GM19468 (cell line): ENCODE results near the gene SRGAP2C.
"Not testable (repeated sequence)": the region's sequence is repeated elsewhere in the genome, so short reads cannot be mapped to it uniquely, and the experiment has no call there.

Source experiments
- ATAC-seq: cut with Tn5 transposase; IDR thresholded peaks from one replicate; pipeline ENCODE4 v1.9.1; 2021; ENCODE audit warnings: mild to moderate bottlenecking, moderate library complexity, moderate number of reproducible peaks; ENCODE audit not compliant: unreplicated experiment; ENCODE audit errors: extremely low read depth

The SRGAP2C gene

DNA sequence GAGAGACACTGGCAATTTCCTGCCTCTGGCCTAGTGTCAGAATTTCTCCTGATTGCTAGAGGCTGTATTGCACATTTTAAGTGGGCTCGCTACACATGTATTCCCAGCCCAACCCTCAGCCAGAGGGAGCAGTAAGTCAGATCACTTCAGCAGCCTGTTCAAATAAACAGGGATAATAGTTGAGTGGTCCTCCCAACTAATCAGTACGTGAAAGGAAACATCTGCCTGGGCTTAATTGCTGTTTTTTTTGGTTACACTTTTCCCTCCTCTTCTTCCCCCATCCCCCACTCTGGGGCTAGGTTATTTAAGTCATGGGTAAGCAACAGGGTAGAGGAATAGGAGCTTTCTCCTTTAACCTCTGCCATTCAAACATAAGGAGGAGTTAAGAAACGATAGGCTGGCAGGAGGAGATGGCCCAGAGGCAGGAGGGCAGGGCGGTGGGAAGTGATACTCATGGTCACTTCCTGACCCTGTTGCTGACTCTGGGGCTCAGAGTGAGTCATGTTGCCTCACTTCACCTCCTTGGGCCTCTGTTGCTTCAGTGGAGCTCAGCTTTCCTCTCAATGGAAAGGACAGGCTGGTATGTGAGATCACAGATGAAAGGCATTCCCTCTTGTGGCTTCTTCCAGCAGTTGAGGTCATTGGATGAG is 177.6 kb downstream of the SRGAP2C start:
- not testable (repeated sequence) for ATAC-seq

DNA sequence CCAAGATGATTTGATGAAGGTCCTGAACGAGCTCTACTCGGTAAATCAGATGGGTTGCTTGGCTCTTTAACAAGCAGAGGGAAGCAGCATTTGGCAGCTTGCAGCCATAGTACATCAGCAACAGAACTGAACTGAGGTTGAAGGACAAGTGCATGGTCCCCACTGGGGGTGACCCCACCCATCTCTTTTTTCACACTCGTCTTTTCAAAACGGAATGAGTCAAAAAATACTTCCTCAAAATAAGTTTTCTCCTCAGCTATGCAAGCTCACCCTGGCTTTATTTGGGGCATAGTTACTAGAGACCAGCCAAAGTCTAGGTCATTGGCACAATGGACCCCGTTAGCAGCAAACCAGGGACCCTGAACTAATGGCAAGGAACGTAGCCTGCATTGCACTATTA is 180.5 kb downstream of the SRGAP2C start:
- not testable (repeated sequence) for ATAC-seq

DNA sequence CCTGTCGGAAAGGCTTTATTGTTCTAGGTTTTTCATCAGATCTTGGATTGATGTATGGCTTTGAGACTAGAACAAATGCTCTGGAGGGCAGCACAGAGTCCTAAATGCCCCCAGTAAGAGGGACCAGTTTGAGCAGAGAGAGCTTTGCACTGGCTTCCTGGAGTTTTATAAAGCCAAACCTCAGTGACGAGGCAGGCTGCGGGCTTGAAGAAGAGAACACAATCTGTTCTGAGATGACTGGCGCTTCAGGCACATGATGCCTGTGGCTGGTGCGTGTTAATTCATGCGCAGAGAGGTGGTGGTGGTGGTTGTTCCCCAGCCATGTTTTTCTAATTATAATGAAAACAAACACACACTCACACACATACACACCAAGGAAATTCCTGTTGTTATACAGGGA is 180.9 kb downstream of the SRGAP2C start:
- not testable (repeated sequence) for ATAC-seq

DNA sequence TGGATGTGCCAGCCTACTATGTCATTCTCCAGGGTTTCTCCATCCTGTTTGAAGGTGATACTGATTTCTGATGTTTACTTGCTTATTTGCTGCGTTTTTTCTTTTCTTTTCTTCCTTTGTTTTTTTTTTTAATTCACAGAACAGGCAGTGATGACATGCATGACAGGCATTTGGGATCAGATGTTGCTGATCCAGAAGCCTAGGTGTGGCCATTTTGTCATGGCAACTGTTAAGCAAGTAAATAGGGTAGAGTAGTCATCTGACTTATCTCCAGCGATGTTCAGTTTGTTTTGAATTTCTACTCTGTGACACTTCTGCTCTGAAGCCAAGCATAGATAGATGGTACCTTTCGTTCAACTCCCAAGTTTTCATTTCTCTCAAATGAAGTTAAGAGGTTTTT is 181.4 kb downstream of the SRGAP2C start:
- ATAC-seq: not testable (repeated sequence)

DNA sequence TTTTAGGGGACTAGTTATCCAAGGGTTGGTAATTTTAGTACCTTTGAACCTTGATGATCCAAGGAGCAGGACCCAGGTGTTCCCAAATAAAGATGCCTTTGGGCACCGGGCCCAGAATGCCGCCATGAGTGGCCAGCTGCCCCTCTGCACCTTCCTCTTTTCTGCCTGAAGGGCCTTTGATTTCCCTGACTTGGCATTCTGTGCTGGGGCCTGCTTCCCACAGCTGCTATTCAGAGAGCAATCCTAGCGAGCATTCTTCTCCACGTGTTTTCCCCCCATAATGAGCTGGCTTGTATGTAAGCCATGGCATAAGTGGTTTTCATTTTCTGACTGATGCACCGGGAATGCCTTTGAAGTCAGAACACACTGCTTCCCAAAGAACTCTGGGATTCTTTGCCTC is 184.1 kb downstream of the SRGAP2C start:
- ATAC-seq: not testable (repeated sequence)

DNA sequence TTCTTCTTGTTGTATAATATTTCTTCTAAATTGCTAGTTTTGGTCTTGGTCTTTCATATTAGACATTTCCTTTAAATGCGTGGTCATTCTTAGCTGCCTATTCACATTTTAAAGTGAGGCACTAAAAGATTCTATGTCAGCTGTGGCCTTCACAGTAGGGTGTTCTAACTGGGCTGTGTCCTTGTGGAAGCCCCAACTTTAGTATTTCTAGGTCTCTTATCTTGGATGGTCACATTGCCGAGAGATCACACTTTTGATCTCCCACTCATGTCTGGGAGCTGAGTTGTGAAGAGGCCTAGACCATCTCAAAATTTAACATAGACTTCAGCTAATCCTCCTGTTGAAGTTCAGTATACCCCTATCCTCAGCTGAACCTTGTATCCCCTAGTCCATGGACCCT is 185.2 kb downstream of the SRGAP2C start:
- ATAC-seq: not testable (repeated sequence)

DNA sequence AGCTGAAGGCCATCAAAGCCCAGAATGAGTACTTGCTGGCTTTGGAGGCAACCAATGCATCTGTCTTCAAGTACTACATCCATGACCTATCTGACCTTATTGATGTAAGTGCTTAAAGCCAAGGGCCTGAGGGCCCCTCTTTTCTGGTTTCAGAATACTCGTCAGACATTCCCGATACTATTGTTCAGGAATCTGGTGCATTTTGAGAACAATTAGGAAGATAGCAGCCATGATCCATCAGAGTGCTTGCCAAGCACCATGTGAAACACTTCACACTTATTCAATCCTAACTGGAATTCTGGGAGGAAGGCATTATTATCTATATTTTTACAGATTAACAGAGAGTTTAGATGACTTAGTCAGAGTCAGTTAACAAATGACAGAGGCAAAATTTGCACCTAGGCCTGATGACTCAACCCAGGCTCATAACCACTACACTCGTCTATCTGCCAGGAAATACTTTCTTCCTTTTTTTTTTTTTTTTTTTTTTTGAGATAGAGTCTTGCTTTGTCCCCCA is 190.1 kb downstream of the SRGAP2C start:
- not testable (repeated sequence) for ATAC-seq

GRCh38 chr1:121376986-121377385 is 192.2 kb downstream of the SRGAP2C start:
- ATAC-seq: not testable (repeated sequence)

GRCh38 chr1:121378757-121379156 is 194.0 kb downstream of the SRGAP2C start:
- not testable (repeated sequence) for ATAC-seq

DNA sequence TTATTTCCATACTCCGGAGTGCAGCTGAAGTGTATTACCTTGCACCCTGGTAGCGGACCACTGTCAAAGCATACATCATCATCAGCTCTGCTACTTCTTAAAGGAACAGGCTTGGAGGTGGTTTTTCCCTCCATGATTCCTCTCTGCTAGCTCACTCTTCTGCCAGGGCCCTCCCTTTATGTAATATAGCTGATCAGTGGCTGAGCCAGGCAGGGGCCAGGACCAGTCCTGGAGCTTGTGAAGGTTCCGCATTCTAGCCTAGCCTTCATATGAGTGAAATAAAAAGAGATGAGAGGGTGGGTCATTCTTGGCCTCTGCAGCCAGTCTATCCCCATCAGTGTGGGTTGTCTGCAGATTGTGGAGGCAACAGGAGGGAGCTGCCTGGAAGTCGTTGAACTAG is 200.0 kb downstream of the SRGAP2C start:
- not testable (repeated sequence) for ATAC-seq

DNA sequence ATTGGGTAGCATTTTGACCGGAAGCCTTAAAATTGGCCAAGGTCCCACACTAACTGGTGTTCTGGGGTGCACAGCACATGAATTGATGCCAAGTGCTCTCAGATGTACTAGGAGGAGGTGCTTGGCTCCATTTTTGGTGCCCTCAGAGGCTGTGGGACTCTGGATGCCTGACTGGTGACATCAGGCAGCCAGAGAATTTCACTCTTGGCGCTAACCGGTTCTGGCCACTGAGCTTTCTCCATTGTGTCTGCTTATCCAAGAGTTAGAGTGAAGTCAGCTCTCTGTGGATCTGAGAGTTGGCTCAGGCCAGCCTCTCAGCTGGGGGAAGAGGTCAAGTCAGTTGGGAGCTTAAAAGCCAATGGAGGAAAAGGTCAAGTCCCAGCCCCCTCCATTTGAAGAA is 200.4 kb downstream of the SRGAP2C start:
- not testable (repeated sequence) for ATAC-seq

DNA sequence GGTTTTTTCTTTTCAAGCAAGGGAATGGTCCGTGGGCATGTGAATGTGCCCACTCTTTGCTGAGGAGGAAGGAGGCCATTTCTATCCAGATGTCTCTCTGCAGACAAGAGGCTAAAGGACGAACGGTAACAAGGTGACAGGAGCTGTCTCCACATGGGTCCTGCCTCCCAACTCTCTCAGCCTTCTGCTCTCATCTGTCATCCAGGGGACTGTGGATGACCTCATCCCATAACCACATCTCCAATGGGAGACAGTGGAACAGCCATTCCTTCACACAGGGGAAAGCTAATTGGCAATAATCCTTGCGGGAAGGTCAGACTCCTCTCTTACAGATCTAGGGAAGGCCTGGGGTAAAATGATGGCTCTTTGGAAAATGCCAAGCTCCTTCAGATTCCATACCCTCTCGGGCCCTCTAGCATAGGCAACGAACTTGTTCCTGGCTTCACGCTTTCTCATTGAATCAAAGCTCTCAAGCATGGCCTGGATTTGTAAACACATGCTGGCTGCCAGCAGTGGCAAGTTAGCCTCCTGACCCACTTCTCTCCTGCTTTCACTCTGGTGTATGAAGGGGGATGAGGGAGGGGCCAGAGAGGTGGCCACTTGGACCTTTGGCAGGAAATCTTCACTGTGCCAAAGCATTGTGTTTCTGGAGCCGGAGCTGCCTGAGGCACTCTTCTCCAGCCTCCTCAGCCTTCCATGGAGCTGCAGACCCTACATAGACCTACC is 201.0 kb downstream of the SRGAP2C start:
- not testable (repeated sequence) for ATAC-seq

DNA sequence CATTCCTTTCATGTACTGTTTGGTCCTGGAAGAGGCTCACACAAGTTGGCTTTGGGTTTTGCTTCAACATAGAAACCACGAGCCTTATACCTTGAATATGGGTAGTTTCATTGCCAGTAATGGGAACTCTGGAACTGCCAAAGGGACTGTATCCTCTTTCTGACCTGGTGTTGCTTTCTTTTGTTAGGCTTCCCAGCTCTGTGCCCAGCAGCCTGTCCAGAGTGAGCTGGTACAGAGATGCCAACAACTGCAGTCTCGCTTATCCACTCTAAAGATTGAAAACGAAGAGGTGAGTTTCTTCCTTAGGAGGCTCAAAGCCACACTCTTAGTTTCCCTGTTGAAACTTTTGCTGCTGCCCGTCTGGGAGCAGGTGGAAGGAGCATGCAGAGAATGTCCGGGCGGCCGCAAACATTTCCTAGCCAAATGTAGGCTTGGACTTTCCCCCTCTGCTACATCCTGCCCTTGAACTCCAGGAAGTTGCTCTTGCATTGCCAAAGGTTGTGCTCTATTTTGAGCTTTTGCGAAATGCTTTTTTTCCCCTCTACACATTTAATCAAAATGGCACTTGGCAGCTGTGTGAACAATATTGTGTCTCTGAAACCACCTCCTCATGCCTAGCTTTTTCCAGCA is 201.7 kb downstream of the SRGAP2C start:
- not testable (repeated sequence) for ATAC-seq

- not testable (repeated sequence) for ATAC-seq
Measured at GRCh38 chr1:121389895-121390560, 205.3 kb downstream of the SRGAP2C start.

GRCh38 chr1:121392130-121392529 is 207.4 kb downstream of the SRGAP2C start:
- ATAC-seq: not testable (repeated sequence)

DNA sequence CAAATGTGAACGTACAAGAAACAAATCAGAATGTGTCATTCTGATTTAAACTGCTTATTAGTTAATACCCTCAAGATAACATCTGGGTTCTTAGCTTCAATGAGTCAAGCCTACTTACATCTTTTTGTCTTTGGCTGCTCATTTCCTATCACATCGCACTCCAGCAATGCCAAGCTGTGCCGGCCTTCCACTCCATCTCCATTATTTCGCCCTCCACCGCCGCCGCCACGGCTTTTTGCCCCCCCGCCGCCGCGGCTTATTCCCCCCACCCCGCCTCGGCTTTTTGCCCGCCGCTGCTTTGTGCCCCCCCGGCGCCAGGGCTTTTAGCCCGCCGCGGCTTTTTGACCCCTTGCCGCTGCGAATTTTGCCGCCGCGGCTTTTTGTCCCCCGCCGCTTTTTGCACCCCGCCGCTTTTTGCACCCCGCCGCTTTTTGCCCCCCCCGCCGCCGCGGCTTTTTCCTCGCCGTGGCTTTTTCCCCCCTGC is 211.0 kb downstream of the SRGAP2C start:
- not testable (repeated sequence) for ATAC-seq

- not testable (repeated sequence) for ATAC-seq
Measured at GRCh38 chr1:121396335-121397081, 211.7 kb downstream of the SRGAP2C start.

GRCh38 chr1:121397101-121397500 is 212.3 kb downstream of the SRGAP2C start:
- ATAC-seq: not testable (repeated sequence)

DNA sequence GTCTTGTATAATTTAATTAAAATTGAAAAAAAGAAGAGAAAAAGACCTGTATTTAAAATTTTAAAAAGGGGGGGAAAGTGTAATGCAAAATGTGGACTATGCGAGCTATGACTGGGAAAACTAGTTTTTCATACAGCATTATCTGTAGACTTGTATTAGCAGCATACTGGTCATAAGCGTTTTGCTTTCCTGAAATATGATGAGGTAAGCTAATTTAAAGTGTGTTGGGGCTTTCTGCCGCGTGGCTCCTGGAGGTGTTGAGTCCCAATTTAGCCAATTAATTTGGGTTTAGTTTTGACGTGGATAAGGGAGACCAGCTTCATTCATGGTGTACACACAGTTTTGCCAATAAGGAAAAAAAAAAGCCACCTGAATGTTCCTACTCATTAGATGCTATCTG is 214.4 kb downstream of the SRGAP2C start:
- not testable (repeated sequence) for ATAC-seq
